GM21423 (cell line): Measurements from ENCODE around the gene L3MBTL3.

Source experiments
- ATAC-seq: cut with Tn5 transposase; IDR thresholded peaks from one replicate; pipeline ENCODE4 v1.9.1; 2021; ENCODE audit warnings: mild to moderate bottlenecking, moderate library complexity; ENCODE audit not compliant: unreplicated experiment

L3MBTL3 gene

GRCh38 chr6:130018292-130018743, at the start of gene L3MBTL3:
Gene L3MBTL3, plus strand, starts transcription at chr6:130018581. Its CDS starts 24,119 bp downstream, at chr6:130042700.
- ATAC-seq, result peak; percentile 70

GRCh38 chr6:129969064-129969463, 49.3 kb upstream of the L3MBTL3 start:
- ATAC-seq, result no peak

- ATAC-seq, result no peak
These were observed 42.3 kb upstream of the L3MBTL3 start for GRCh38 chr6:129976110-129976509.

GRCh38 chr6:129978148-129978916, 40.0 kb upstream of the L3MBTL3 start:
- ATAC-seq, result no peak

- no peak for ATAC-seq
These were observed 37.6 kb upstream of the L3MBTL3 start for GRCh38 chr6:129980821-129981220.

GRCh38 chr6:129981598-129981997, 36.8 kb upstream of the L3MBTL3 start:
- ATAC-seq, result no peak

- no peak for ATAC-seq
These were observed 29.0 kb upstream of the L3MBTL3 start for GRCh38 chr6:129989396-129989795.

GRCh38 chr6:129992881-129993280, 25.5 kb upstream of the L3MBTL3 start:
- no peak for ATAC-seq

- ATAC-seq, result no peak
These were observed 24.0 kb upstream of the L3MBTL3 start for GRCh38 chr6:129994410-129994809.

GRCh38 chr6:129996387-129996786, 22.0 kb upstream of the L3MBTL3 start:
- no peak for ATAC-seq

- no peak for ATAC-seq
These were observed 17.6 kb upstream of the L3MBTL3 start for GRCh38 chr6:130000526-130001421.

- ATAC-seq, result no peak
These were observed 10.0 kb upstream of the L3MBTL3 start for GRCh38 chr6:130008236-130008873.

- no peak for ATAC-seq
These were observed 9.2 kb upstream of the L3MBTL3 start for GRCh38 chr6:130009146-130009545.

- ATAC-seq, result no peak
These were observed 8.0 kb upstream of the L3MBTL3 start for GRCh38 chr6:130010387-130010786.

GRCh38 chr6:130012728-130013127, 5.7 kb upstream of the L3MBTL3 start:
- ATAC-seq, result no peak

GRCh38 chr6:130018744-130019325, 454 bp downstream of the L3MBTL3 start:
- ATAC-seq, result peak; percentile 22

- ATAC-seq, result peak; percentile 21
These were observed 1.1 kb downstream of the L3MBTL3 start for GRCh38 chr6:130019326-130020072.

GRCh38 chr6:130020073-130020906, 1.9 kb downstream of the L3MBTL3 start:
- peak; percentile 7 for ATAC-seq

GRCh38 chr6:130020907-130021629, 2.7 kb downstream of the L3MBTL3 start:
- peak; percentile 58 for ATAC-seq
